ENCODE results near the gene SSH2. TPM values are rescaled to one million over a fixed set of nuclear protein-coding genes. Genes with fewer than 3 reads are reported as not detected.

SSH2 gene
- total RNA-seq, 1 donor from 2014 or later = 9.8 TPM

- H3K4me3 ChIP-seq (ENCODE audit: low read depth, low read length) = no peak overlapping the region
- no peaks in the 10 kb centered on the region for H3K36me3 ChIP-seq (ENCODE audit: control insufficient read depth, insufficient read depth, low read length)
- no peak for DNase-seq (ENCODE audit: low read depth)
- no peak for TF ChIP-seq CTCF (IDR thresholded peaks at IDR 0.05; ENCODE audit: insufficient read depth, low read length, poor library complexity, severe bottlenecking)
- no peaks in the 10 kb centered on the region for H3K27me3 ChIP-seq (ENCODE audit: control insufficient read depth, insufficient read depth, low read length)
These were observed 104.4 kb downstream of the SSH2 start for GRCh38 chr17:29825604-29826003.

GRCh38 chr17:29821897-29822296 lies 108.1 kb downstream of the SSH2 start:
- Histone ChIP-seq H3K27me3 (ENCODE audit: control insufficient read depth, insufficient read depth, low read length) (no peaks in the 10 kb centered on the region), H3K36me3 (ENCODE audit: control insufficient read depth, insufficient read depth, low read length) (no peaks in the 10 kb centered on the region), H3K4me3 (ENCODE audit: low read depth, low read length) (no peak overlapping the region)
- TF ChIP-seq CTCF (IDR thresholded peaks at IDR 0.05; ENCODE audit: insufficient read depth, low read length, poor library complexity, severe bottlenecking) = no peak
- no peak for DNase-seq (ENCODE audit: low read depth)

- no peak for DNase-seq (ENCODE audit: low read depth)
- H3K4me3 ChIP-seq (ENCODE audit: low read depth, low read length) = no peak overlapping the region
- TF ChIP-seq CTCF (IDR thresholded peaks at IDR 0.05; ENCODE audit: insufficient read depth, low read length, poor library complexity, severe bottlenecking) = no peak
- H3K27me3 ChIP-seq (ENCODE audit: control insufficient read depth, insufficient read depth, low read length) = no peaks in the 10 kb centered on the region
- no peaks in the 10 kb centered on the region for H3K36me3 ChIP-seq (ENCODE audit: control insufficient read depth, insufficient read depth, low read length)
These were observed 109.6 kb downstream of the SSH2 start for GRCh38 chr17:29820425-29820824.

- H3K27me3 ChIP-seq (ENCODE audit: control insufficient read depth, insufficient read depth, low read length) = no peaks in the 10 kb centered on the region
- no peak for DNase-seq (ENCODE audit: low read depth)
- no peaks in the 10 kb centered on the region for H3K36me3 ChIP-seq (ENCODE audit: control insufficient read depth, insufficient read depth, low read length)
- TF ChIP-seq CTCF (IDR thresholded peaks at IDR 0.05; ENCODE audit: insufficient read depth, low read length, poor library complexity, severe bottlenecking) = peak; percentile 77
- H3K4me3 ChIP-seq (ENCODE audit: low read depth, low read length) = no peak overlapping the region
These were observed 122.3 kb downstream of the SSH2 start for GRCh38 chr17:29807520-29808361.

- H3K36me3 ChIP-seq (ENCODE audit: control insufficient read depth, insufficient read depth, low read length) = no peaks in the 10 kb centered on the region
- H3K4me3 ChIP-seq (ENCODE audit: low read depth, low read length) = no peak overlapping the region
- DNase-seq (ENCODE audit: low read depth) = no peak
- no peaks in the 10 kb centered on the region for H3K27me3 ChIP-seq (ENCODE audit: control insufficient read depth, insufficient read depth, low read length)
- TF ChIP-seq CTCF (IDR thresholded peaks at IDR 0.05; ENCODE audit: insufficient read depth, low read length, poor library complexity, severe bottlenecking) = no peak
These were observed 127.8 kb downstream of the SSH2 start for GRCh38 chr17:29802246-29802645.

- no peak for DNase-seq (ENCODE audit: low read depth)
- no peak for TF ChIP-seq CTCF (IDR thresholded peaks at IDR 0.05; ENCODE audit: insufficient read depth, low read length, poor library complexity, severe bottlenecking)
- H3K27me3 ChIP-seq (ENCODE audit: control insufficient read depth, insufficient read depth, low read length) = no peaks in the 10 kb centered on the region
- H3K36me3 ChIP-seq (ENCODE audit: control insufficient read depth, insufficient read depth, low read length) = no peaks in the 10 kb centered on the region
- no peak overlapping the region for H3K4me3 ChIP-seq (ENCODE audit: low read depth, low read length)
These were observed 129.6 kb downstream of the SSH2 start for GRCh38 chr17:29800457-29800856.

Measured in kidney epithelial cell (primary cell).